Stimulated activated naive CD8-positive, alpha-beta T cell treated with anti-CD3 and anti-CD28 coated beads, Interleukin-15, amount 100 ng/mL, for 72 hours (primary cell): ENCODE data around the gene CCDC191.
A peak's percentile ranks its signal among the peaks of the same experiment; 100 is the strongest.

Experiments used
- ATAC-seq: fragments of 150-1000 bp; cut with Tn5 transposase; 2 replicates; pipeline ENCODE4 v1.10.0; 2021; ENCODE audit warnings: mild to moderate bottlenecking, moderate library complexity
- DNase-seq, 2 donors: peaks; one replicate each; pipeline ENCODE4 v3.0.0; 2021 to 2022
- H3K27ac Mint-ChIP-seq, 2 donors: one replicate each; pipeline ENCODE4 v1.8.0; 2022; ENCODE audit warnings: mild to moderate bottlenecking in 2 of 2, mixed read lengths in 2 of 2, moderate library complexity in 2 of 2
- H3K27me3 Mint-ChIP-seq: one replicate; pipeline ENCODE4 v1.8.0; 2022; ENCODE audit warnings: mixed read lengths
- H3K4me1 Mint-ChIP-seq: one replicate; pipeline ENCODE4 v1.8.0; 2022; ENCODE audit warnings: mild to moderate bottlenecking, mixed read lengths
- H3K4me3 Mint-ChIP-seq, 2 donors: one replicate each; pipeline ENCODE4 v1.8.0; 2022; ENCODE audit warnings: mild to moderate bottlenecking in 2 of 2, mixed read lengths in 2 of 2, moderate library complexity in 1 of 2
- H3K9me3 Mint-ChIP-seq, 2 donors: one replicate each; pipeline ENCODE4 v1.8.0; 2022; ENCODE audit warnings: mixed read lengths in 2 of 2

Gene CCDC191

DNA sequence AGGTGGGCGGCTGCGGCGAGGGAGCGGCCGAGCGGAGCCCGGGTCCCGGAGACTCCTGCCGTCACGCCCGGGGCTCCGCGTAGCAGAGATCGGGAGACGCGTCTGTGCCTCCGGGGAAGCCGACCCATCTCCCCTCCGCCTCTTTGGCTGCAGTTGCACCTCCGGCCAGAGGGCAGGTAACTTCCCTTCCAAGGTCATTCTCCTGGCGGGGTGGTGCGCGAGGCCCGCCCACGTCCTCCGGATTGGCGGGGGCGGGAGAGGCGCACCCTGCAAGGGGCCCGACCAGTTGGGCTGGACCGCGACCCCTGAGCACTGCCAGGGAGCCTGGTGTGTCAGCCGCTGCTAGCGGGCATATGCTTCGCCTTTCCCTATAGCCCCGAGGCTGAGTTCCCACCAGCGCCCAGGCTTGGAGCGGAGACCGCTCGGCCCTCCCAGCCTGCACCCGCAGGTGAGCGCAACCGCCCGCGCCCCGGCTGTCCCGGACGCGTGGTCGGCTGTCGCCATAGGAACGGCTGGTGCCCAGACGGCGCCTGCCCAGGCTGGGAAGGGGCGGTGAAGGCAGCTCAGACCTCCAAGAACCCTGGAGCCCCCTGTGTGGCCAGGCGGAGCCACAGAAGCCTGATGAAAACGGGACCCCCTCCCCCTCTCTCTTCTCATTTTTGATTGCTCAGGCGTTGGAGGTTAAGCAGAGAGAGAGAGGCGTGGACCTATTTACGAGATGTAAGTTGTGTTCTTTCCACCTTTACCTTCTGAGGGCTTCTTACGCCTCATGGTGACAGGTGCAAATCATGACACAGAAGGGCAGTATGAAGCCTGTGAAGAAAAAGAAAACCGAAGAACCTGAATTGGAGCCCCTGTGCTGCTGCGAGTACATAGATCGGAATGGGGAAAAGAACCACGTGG lies 108.1 kb downstream of the CCDC191 start:
- ATAC-seq (peak; percentile 62), DNase-seq (peak; percentile 25 to 26)
- peaks cover 13% of the 10 kb centered on the region for H3K4me1 Mint-ChIP-seq
- H3K4me3 Mint-ChIP-seq = peak overlapping the region; percentile 65 to 77
- H3K9me3 Mint-ChIP-seq = no peaks in the 10 kb centered on the region
- H3K27me3 Mint-ChIP-seq = peaks cover 36% of the 10 kb centered on the region
- peak overlapping the region in 1 of 2 donors; percentile 60 for H3K27ac Mint-ChIP-seq

- peaks cover 38% of the 10 kb centered on the region for H3K27me3 Mint-ChIP-seq
- DNase-seq = peak; percentile 52 to 67
- peaks cover 13% of the 10 kb centered on the region for H3K4me1 Mint-ChIP-seq
- ATAC-seq = peak; percentile 72
- peak within 1 kb of the TSS; percentile 77 for H3K4me3 Mint-ChIP-seq
- H3K27ac Mint-ChIP-seq = peak within 1 kb of the TSS; percentile 47 to 60
- no peaks in the 10 kb centered on the region for H3K9me3 Mint-ChIP-seq
Measured at GRCh38 chr3:113947372-113948014, 108.8 kb downstream of the CCDC191 start, which contains the start of gene ZDHHC23. Gene ZDHHC23, plus strand, starts transcription at chr3:113948013. Its CDS starts 790 bp downstream, at chr3:113948803.

- Mint-ChIP-seq H3K27ac (no peak overlapping the region), H3K4me1 (peaks cover 13% of the 10 kb centered on the region), H3K9me3 (no peaks in the 10 kb centered on the region), H3K27me3 (peaks cover 43% of the 10 kb centered on the region), H3K4me3 (peak overlapping the region; percentile 74 to 77)
- no peak for ATAC-seq
- no peak for DNase-seq
Measured at GRCh38 chr3:113946831-113947230, 109.5 kb downstream of the CCDC191 start.

DNA sequence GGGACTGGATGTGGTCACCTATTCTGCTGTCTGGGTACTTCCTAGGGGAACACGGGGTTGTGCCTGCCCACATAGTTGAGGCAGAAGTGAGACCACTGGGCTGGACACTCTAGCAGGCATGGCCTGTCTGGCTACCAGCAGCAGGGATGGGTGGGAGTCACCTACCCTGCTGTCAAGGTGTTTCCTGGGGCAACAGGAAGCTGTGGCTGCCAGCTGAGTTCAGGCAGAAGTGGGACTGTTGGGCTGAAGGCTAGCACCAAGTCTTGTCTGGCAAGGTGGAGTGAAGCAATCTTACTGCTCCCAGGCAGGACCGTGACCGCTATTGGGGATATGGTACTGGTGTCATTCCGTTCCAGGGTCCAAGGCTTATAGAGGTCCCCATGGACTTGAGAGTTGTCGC lies 128.8 kb downstream of the CCDC191 start:
- H3K4me1 Mint-ChIP-seq = peaks cover 5% of the 10 kb centered on the region
- ATAC-seq = no peak

DNA sequence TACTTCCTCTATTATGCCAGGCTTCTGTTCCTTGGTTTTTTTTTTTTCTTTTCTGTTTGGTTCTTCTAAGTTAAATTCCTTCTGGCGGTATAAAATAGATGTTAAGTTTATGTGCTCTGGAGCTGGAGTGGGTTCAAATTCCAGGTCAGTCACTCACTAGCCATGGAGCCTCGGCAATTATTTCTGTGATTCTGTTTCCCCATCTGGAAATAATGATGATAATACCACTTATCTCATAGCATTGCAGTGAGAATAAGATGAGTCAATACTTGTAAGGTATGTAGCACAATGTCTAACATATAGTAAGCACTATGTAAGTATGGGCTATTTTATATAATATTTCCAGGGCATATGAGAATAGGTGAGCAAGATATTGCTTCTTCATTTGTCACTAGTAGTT lies 141.7 kb downstream of the CCDC191 start:
- Mint-ChIP-seq H3K4me3 (no peak overlapping the region), H3K27me3 (no peaks in the 10 kb centered on the region), H3K9me3 (no peaks in the 10 kb centered on the region), H3K4me1 (peaks cover 6% of the 10 kb centered on the region), H3K27ac (no peak overlapping the region)
- no peak for DNase-seq
- ATAC-seq = no peak

More for the DNA sequence above, 128.8 kb downstream of the CCDC191 start:
- H3K4me3 Mint-ChIP-seq = no peak overlapping the region
- H3K27ac Mint-ChIP-seq = no peak overlapping the region
- H3K27me3 Mint-ChIP-seq = peaks cover 32% of the 10 kb centered on the region
- no peak for DNase-seq
- H3K9me3 Mint-ChIP-seq = peaks cover 26 to 43% of the 10 kb centered on the region in 2 donors
